Esophagus squamous epithelium (tissue), 4 donors: ENCODE measurements around the gene CLEC9A.

Experiments used
- CTCF ChIP-seq, 6 experiments: fragments of 450-650 bp in 4 of 6; fragments of 200-600 bp in 2 of 6; sonication (generic) in 2 of 6; IDR thresholded peaks; one replicate each; pipeline ENCODE4 v1.5.1; 2016 to 2019; ENCODE audit warnings: antibody characterized with exemption in 6 of 6, mild to moderate bottlenecking in 4 of 6, moderate library complexity in 4 of 6
- POLR2A ChIP-seq, 4 donors: fragments of 450-650 bp; IDR thresholded peaks; one replicate each; pipeline ENCODE4 v1.6.1; 2017; ENCODE audit warnings: antibody characterized with exemption in 4 of 4, mild to moderate bottlenecking in 4 of 4, moderate library complexity in 3 of 4

DNA sequence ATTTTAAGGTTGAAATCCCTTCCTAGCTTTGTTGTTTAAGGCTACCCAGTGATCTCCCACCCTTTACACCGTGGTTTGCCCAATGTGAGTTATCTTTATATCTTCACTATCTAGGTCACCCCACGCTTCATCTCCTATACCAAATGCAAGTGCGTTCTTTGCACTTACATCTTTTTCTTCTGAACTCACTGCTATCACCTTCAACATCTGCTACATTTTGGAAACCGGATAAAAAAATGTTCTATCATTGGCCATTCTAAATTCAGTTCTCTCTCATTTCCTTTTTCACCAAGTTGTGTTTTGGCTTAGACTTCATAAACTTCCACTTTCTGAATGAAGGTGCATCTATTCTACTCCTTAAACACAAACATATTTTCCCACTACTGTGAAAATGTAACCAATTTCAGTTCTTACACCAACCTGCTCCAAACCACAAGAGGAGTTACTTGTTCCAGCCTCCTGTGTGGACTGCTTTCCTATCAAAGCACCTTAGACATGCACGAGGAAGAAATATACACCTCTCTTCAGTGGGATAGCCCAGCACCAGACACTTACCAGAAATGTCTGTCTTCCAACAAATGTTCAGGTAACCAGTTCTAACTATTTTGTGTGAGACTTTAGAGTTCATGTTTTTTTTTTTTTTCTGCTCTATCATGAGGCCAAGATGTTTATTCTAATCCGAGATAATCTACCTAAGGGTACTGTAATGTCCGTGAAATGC is 21.9 kb downstream of the CLEC9A start:
- TF ChIP-seq CTCF (IDR thresholded peaks at IDR 0.05) (no peak), POLR2A (IDR thresholded peaks at IDR 0.05) (no peak)
